GM18502 (cell line): ENCODE measurements around the gene SEMA4D.

Experiments
- ATAC-seq: cut with Tn5 transposase; IDR thresholded peaks from one replicate; pipeline ENCODE4 v1.9.1; 2021; ENCODE audit warnings: mild to moderate bottlenecking; ENCODE audit not compliant: unreplicated experiment, poor library complexity

The SEMA4D gene

DNA sequence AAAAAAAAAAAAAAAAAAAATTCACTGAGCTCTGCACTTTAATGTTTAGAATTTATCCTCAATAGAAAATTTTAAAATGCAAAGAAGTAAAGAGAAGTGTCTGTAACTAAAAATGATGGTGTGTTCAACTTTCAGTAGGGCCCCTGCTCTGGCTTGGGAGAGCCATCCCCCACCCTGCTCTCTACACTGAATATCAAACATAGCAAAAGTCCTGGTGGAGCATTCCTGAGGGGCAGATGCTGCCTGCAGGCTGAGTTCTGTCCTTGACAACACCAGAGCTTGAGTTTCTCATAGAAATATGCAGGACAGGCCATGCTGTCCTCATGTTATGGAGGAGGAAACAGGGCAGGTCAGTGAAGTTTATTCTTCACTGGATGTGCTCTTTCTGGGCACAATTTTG is 7.1 kb upstream of the SEMA4D start:
- no peak for ATAC-seq

DNA sequence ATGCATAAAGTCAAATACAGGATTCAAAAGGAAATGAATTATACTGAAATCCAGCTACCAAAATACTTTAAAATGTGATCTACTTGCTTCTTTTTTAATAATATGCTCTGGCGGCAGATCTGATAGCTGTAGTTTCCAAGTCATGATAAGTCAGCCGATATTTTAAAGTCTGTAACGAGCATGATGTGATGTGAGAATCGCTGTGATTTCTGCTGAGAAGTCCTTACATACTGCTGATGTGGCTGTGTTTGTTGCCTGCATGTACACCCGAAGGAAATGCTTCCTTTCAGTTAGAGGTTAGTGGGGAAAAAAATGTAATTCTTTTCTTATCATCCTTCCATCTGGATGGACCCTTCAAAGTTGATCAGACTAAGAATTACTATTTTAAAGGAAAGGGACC is 4.8 kb upstream of the SEMA4D start:
- no peak for ATAC-seq

DNA sequence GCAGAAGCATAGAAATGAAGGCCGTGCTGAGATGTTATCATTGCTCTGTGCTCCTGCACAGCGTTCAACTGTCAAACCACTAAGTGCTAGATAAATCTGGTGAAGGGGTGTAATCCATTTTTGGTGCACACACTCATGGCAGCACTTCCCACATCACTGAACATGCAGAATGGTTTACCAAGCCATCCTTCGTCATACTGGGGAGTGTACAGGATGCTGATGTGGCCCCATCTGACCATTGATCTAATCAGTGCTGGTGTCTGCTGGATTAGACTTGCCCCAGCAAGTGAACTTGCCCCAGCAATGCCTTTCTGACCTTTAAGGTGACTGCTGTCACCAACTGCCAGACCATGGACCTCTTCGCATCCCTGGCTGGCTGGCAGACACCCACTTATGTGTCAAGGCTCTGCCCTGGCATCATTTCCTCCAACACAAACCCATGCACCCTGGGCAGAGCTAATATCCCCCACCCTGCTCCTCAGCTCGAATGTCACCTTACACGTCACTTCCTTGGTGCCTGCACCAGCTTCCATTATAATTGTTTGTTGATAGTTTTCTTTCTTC is 4.2 kb upstream of the SEMA4D start:
- ATAC-seq = no peak

DNA sequence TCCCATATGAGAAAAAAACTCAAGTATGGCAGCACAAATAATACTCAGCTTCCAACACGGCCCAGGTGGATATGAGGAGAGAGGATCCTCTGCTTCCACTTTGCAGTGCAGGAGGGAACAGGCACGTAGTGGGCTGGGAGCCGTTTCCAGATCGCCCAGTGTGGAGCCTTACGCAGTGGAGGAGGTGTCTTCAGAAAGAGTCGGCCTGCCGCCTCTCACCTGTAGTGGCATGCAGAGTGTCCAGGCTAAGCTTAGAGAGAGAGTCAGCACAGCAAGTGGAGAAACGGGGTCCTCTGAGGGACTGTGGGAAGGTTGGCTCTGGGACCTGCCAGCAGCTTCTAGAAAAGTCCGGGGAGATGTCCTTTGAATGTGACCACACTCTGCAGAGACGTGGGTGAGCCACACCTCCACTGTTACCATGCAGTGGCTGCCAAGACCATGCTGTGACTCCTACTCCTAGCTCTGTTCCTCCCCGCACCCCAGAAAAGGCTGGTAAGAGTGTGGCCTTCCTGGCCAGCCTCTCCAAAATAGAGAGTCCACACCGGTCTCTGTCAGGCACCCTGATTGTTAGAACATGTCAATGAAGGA is 3.5 kb upstream of the SEMA4D start:
- no peak for ATAC-seq

DNA sequence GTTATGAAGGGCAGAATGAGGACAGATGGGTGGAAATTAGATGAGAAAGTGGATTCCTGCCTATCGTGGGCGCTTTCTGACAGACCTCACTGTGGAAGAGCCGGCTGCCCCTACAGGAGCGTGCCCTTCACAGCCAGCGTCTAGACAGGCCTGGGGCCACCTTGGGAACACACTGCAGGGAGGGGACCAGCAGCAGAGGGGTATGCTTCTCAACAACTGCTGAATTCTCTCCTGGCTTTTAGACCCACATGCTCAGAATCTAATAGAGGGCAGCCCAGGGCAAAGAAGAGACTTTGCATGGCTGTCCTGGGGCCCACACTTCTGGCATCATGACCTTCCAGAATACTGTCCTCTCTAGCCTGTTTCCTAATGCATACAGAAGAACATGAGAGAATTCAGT is 2.1 kb upstream of the SEMA4D start:
- ATAC-seq = no peak

DNA sequence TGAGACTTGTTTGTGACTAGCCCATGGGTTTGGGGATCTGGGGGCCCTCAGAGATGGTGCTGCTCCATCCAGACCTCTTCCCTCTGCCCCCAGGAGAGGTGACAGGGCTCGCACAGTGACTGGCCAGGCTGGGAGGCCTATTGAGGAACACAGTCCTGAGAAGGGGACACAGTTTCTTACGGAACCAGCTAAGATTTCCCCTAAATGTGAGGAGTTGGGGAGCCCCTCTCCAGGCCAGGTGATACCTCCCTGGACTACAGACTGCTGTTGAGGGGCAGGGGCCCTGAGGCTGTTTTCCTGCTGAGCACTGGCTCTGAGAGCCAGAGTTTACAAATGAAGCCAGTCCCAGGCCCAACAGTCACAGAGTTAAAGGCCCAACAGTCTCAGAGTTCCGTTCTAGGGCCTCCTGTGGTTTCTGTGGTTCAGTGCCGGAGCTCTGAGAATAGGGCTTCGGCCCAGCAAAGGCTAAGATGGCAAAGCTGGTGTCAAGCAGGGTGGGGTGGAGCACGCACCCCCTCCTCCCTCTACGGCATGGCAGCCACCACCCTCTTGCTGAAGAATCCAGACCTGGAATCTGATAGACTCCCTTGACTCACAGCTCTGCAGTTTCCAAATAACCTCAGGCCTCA is 1.1 kb upstream of the SEMA4D start:
- ATAC-seq = peak; percentile 39

DNA sequence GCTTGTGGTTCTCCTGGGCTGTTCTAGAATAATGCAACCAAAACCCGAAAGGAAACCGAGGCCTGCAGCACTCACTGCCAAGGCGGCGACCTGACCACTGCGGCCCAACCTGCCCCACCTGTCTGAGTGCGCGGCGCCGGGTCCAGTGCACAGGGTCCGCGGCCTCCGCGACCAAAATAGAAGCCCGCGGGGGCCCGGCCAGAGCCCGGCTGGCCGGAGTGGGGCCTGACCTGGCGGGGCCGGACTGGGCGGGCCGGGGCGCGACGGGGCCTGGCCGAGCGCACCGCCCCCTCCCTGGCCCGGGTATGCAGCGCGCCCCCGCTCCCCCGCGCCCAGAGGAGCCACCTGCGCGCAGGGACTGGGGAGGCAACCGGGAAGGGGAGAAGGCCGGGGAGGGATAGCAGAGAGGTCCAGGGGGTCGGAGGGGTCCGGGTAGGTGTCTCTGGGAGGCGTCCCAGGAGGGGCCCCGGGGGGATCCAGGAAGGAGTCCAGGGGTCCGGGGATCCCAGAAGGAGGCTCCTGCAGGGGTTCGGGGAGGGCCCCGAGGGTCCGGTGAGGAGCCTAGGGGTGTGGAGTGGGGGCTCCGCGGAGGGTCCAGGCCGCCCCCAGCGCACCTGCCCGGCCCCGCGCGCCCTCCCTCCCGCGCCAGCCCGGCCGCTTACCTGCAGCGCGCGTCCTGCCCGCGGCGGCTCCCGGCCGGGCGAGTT is 503 bp downstream of the SEMA4D start:
- ATAC-seq = no peak

DNA sequence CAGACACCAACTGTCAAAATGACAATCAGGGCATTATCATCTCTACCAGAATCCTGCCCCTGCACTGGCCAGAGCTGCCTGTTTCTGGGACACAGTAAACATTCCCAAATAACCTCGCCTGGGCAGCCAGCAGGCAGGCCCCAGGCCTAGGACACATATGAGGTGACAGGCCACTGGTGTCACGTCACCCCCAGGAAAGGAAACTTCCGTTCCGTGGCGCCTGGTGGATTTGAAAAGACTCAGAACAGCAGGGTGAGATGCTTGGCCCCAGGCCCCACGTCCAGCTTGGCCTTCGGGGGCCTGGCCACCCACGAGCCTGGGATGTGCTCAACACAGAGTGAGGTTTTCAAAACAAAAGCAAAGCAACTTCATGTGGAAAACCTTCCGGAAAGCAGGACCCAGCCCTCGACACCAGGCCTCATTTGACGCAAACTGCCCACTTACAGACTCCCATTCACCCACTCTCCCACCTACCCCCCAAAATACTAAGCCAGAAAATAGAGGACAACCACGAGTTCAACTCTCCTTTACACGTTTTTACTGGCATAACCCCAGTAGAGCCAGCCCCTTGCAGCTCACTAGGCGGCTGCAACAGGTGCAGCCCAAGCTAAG is 1.2 kb downstream of the SEMA4D start:
- no peak for ATAC-seq

DNA sequence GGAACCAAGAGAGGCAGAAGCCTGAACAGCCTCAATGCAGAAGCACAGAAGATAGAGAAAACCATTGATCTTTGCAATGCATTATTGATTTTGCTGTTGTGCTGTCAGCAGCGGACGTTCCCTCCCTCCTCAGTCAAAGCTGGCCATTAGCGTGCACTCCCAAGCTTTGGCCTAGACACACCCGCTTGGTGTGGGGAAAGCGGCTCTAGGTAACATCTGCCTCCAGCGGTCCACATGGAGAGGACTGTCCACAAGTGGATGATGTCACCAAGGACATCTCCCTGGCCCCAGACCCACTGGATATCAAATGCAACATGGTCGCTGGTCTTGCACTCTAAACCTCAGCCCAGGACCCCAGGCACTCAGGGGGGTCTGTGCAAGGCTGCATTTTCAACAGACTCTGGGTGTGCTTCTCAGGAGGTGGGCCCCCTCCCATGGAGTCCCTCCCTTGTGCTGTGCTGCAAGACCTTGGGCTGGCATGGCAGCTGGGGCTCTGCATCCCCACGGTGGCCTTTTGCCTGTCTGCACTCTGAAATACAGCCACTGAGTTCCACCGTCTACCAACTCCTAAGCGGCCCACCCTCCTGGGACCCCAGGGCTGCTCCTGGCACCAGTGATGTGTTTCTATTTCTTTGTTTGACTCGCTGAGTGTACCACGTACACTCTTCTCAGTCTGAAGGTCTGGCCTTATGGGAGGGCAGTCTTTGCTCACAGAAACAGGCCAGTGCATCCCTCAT is 1.9 kb downstream of the SEMA4D start:
- no peak for ATAC-seq

DNA sequence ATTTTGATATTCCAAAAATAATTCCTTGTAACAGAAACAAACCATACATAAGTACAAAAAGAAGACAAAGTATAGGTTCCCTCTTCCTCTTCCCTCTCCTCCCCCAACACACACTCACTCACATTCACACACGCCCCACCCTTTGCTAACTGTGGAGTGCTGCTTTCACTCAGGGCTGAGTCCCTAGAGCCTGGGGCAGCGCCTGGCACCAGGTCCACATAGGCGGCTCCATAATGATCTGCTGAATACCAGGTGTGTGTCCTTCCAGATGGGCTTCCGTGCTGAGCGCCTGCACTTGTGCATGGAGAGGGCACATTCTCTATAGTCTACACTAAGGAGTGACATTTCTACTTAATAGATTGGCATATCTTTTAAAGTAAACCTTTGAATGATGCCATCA is 3.7 kb downstream of the SEMA4D start:
- ATAC-seq = no peak

DNA sequence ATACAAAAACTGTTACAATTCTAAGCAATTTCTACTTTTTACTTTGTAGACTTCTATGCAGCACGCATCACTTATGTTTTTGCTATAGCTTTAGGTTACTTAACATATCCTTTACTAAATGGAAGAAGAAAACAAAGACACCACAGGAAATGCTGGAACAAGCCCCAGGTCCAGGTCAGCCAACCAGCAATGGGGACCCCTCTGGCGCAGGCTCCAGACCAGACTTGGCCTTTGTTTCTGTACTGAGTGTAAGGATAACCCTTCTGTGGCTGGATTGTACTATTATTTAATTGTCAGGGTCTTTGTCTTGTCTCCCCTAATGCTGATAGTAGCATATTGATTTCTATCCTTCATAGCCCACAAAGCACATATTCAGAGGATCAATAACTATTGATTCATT is 4.2 kb downstream of the SEMA4D start:
- no peak for ATAC-seq

DNA sequence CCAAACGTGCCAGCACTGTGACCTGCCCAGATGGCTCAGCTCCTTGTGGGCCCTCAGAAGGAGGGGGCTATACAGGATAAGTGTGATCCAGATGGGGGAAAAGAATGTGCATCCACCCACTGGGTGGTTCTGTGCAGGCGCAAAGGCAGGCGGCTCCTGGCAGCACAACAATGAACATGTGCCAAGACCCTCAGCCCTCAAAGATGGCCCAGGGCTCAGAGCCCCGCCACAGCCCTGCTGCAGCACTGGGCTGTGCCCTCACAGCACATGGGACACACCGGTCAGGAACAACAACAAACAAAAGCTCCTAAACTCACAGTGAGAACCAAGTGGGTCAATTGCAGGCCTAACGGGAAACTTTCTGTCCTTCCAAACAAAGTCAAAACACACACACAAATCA is 4.7 kb downstream of the SEMA4D start:
- ATAC-seq = no peak

DNA sequence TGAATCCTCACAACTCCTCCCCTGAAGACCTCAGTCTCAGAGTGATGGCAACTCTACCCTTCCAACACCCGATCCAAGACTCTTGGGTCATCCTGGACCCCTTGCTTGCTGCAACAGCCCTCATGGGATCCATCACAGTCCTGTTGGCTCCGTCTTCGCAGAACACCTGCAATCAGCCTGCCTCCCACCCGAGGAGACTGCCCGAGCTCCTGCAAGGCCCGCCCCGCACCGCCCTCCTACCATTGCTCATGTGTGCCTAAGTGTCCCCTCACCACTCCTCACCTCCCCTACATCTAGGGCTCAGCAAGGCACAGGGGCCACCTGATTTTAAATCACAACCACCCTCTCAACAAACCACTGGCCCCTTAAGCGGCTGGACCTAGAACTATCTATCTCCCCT is 5.3 kb downstream of the SEMA4D start:
- no peak for ATAC-seq

DNA sequence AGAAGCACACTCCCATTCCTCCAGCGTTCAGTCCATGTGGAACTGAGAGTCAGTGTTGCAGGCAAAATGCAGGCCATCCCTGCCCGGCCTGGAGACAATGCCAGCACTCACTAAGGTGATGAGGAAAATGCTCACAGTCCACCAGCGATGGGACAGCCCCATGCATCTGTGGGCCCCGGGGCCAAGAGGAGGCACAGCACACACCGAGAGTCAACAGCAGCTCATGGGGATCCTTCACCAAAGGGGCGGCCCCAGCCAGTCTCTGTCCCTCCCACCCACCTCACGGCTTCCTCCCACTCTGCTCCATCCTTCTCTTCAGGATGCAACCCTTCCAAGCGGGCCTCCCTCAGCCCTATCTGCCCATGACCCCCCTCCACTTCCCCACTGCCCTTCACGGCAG is 6.2 kb downstream of the SEMA4D start:
- ATAC-seq = no peak

DNA sequence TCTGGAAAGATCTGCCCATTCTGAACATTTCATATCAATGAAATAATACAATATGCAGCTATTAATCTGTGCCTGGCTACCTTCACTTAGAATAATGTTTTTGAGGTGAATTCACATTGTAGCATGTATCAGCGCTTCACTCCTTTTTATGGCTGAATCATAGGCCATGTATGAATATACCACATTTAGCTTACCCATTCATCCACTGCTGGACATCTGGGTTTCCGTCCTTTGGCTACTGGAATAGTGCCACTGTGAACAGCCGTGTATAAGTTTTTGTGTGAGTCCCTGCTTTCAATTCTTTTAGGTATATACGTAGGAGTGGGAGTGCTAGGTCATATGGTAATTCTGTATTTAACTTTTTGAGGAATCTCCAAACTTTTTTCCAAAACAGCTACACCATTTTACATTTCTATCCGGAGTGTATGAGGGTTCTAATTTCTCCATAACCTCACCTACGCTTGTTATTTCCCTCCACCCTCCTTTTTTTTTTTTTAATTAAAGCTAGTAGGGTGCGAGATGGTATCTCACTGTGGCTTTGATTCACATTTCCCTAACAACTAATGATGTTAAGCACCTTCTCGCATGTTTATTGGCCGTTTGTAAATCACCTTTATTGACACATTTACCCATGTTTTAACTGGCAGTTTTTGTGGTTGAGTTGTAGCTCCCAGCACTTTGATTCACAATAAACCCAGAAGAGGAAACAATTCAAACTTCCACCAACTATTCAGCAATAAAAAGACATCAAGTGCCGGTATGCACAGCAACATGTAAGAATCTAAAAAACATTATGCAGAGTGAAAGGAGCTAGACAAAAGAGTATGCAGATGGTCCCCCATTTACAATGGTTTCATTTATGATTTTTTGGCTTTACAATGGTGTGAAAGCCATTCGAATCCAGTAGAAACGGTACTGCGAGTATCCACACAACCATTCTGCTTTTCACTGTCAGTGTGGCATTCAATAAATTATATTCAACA is 8.1 kb downstream of the SEMA4D start:
- ATAC-seq = no peak

DNA sequence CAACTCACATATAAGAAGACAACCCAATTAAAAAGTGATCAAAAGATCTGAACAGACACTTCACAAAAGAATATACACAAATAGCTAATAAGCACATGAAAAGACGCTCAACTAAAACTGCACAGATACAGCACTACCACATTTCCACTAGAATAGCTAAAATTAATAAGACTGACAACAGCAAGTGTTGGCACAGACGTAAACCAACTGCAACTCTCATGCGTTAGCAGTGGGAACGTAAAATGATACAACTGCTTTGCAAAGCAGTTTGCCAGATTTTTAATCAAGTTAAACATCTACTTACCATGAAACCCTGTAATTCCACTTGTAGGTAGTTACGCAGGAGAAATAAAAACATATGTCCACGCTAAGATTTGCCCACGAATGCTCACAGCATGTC is 9.0 kb downstream of the SEMA4D start:
- ATAC-seq = no peak

DNA sequence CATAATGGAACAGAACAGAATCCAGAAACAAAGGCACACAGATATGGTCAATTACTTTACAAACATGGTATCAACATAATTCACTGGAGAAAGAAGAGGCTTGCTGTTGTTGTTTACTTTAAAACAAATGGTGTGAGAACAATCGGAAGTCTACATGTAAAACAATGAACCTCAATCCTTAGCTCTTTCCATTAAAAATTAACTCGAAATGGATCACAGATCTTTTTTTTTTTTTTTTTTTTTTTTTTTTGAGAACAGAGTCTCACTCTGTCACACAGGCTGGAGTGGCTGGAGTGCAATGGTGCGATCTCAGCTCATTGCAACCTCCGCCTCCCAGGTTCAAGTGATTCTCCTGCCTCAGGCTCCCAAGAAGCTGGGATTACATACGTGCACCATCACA is 9.8 kb downstream of the SEMA4D start:
- ATAC-seq = no peak

DNA sequence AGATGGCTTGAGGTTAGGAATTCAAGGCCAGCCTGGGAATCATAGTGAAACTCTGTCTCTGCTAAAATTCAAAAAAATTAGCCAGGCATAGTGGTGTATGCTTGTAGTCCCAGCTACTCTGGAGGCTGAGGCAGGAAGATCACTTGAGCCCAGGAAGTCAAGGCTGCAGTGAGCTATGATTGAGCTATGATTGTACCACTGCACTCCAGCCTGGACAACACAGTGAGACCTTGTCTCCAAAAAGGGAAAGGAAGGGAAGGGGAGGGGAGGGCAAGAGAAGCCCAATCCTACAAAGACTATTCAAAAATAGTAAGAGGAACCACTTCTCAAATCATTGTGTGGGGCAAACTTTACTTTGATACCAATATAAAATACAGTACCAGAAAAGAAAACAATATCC is 11.2 kb downstream of the SEMA4D start:
- ATAC-seq = no peak
